HG02840 (cell line): ENCODE data around the gene ASPHD2.

ENCODE experiments used
- ATAC-seq: cut with Tn5 transposase; IDR thresholded peaks from one replicate; pipeline ENCODE4 v1.9.1; 2021; ENCODE audit warnings: mild to moderate bottlenecking, moderate library complexity, moderate number of reproducible peaks; ENCODE audit not compliant: unreplicated experiment, low FRiP score

ASPHD2 gene

GRCh38 chr22:26470807-26471206, 41.7 kb downstream of the ASPHD2 start:
- ATAC-seq, result no peak

DNA sequence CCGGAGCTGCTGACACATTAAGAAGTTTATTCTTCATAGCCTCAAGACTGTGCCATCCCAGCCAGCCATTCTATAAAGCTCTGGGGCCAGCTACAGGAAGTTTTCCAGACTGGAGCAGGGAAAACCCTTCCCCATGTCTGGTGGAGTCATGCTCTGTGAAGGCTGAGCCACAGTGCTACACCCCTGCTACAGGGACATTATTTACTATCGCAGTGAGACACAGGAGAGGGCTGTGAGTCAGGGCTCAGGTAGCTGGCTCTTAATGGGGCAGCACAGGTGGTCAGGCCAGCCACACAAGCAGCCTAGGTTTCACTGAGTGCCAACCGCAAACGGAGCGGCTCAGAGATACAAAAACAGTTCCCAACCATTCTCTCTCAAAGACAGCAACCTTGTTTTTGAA, 42.5 kb downstream of the ASPHD2 start:
- ATAC-seq, result no peak

DNA sequence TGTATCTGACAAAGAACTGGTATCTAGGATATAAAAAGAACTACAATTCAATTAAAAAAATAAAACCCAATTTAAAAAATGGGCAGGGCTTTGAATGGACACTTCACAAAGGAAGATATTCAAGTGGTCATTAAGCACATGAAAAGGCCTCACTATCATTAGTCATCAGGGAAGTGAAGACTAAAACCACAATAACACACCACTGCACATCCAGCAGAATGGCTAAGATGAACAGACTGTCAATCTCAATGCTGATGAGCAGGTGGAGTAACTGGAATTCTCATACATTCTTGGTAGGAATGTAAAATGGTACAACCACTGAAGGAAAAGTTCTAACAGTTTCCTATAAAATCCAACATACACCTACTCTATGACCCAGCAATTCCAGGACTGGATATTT, 45.6 kb downstream of the ASPHD2 start:
- ATAC-seq, result no peak

GRCh38 chr22:26476705-26477340, 47.8 kb downstream of the ASPHD2 start:
- ATAC-seq, result no peak

- ATAC-seq, result no peak
Observed at GRCh38 chr22:26477341-26477731, 48.3 kb downstream of the ASPHD2 start.

DNA sequence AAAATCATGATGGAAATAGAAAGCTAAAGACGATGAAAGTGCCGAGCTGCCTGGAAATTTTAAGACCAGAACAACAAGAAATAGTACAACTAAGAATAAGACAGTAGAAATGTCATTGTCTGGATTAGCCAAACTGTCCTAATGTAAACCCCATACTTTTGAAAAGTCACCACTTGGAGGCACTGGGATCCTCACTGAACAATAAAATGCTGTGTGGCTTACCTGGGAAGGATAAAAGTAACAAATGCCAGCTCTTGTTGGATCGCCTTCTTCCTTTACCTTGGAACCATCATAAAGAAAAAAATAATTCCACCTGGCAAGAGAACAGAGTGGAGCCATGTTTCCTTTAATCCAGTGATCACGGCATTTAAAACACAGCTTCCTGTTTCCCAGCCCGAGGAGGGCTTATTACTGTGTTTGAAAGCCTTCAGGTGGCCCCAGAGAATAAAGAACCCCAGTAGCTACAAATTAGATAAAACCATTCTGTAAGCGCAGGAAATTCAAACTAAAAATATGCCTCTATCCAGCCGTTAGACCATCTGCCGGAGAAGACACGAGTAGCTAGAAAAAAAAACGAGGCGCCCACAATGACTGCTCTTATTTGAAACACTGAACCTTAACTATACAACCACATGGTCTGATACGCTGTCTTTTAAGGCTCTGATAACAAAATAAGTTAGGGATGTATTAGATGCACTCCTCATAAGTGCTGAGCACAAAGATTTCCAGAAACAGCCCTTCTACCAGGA, 50.2 kb downstream of the ASPHD2 start:
- ATAC-seq, result no peak

DNA sequence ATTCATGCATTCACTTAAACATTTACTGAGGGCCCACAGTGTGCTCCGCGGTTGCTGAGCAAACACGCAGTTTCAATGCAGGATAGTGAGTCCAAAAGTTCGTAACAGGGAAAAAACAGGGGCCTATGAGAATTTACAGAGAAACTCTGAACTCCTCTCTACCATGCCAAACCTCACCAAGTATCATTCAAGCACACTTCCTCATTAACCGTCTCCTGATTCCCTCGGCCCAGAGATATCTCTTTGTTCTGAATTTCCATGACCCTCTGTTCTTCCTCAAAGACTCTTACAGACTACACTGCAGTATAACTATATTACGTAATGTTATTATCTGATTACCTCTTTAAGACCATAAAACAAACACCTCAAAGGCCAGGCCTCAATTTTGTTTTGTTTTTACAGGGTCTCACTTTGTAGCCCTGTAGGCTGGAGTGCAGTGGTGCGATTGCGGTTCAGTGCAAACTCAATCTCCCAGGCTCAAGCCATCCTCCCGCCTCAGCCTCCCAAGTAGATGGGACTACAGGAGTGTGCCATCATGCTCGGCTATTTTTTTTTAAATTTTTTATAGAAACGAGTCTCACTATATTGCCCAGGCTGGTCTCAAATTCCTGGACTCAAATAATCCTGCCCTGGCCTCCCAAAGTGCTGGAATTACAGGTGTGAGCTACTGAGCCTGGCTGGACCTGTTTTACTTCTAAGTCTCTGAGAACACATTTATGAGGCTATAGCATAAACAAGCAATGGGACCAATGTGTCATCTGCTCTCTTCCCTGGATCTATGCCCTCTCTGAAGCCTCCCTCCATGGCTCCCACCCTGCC, 50.9 kb downstream of the ASPHD2 start:
- ATAC-seq, result no peak

DNA sequence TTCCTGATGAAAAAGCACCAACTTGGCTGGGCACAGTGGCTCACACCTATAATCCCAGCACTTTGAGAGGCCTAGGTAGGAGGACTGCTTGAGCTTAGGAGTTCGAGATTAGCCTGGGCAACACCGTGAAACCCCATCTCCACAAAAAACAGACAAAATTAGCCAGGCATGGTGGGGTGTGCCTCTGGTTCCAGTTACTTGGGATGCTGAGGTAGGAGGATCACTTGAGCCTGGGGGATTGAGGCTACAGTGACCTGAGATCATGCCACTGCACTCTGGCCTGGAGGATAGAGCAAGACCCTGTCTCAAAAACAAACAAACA, 51.5 kb downstream of the ASPHD2 start:
- ATAC-seq, result no peak

GRCh38 chr22:26481112-26481693, 52.1 kb downstream of the ASPHD2 start:
- ATAC-seq, result no peak

DNA sequence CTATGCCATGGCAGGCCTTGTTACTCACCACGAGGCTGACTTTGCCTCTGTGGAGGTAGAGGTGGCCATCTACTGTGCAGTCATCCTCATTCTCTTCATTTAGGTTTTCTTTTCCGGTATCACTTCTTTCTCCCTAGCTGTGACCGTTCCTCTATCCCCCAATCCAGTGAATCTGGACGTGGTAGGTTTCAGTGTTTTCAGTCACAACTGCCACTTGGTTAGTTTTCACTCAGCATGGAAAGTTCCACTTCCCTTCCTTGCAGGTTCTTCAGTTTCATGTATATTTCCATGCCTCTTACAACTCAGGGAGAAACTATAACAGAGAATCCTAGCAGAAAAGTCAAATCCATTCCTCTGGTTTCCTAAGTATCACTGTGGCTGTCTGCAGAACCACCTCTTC, 52.6 kb downstream of the ASPHD2 start:
- no peak for ATAC-seq

GRCh38 chr22:26482161-26482560, 53.1 kb downstream of the ASPHD2 start:
- ATAC-seq, result no peak

- peak; percentile 9 for ATAC-seq
Observed at GRCh38 chr22:26483043-26483438, 54.0 kb downstream of the ASPHD2 start.

GRCh38 chr22:26483439-26484359, 54.6 kb downstream of the ASPHD2 start, which contains the start of the genes HPS4 and SRRD:
Gene HPS4 (minus strand): TSS chr22:26483783. CDS start chr22:26481762, 2,021 bp downstream.
Gene SRRD (plus strand): TSS chr22:26483877. CDS start chr22:26483891, 14 bp downstream.
- ATAC-seq, result peak; percentile 76

DNA sequence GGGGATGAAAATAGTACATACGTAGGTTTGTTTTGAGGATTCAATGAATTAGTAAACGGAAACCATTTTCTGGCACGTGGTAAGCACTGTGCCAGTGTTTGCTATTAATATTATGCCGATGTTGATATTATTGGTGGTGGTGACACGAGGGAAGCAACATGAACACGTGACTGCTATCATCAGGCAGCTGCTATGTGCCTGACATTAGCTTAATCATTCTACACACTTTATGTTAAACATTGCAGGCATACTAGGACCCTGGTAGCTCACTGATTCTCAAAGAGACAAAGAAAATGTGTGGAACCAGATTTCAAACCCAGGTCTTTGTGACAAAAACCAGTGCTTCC, 55.3 kb downstream of the ASPHD2 start:
- ATAC-seq, result no peak

GRCh38 chr22:26485013-26485412, 56.0 kb downstream of the ASPHD2 start:
- ATAC-seq, result no peak

GRCh38 chr22:26485806-26486390, 56.8 kb downstream of the ASPHD2 start:
- no peak for ATAC-seq

DNA sequence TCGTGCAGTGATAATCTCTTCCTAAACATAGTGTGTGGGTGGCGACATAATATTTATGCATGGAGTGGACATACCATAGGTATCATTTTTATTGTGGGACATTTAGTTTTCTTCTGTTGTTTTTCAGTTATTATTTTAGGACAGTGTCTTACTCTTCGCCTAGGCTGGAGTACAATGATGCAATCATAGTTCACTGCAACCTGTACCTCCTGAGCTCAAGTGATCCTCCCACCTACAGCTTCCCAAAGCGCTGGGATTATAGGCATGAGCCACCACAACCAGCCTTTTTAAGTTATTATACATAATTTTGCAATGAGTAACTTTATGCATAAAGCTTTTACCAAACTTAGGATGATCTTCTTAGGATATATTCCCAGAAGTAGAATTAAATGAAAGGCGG, 57.3 kb downstream of the ASPHD2 start:
- no peak for ATAC-seq

GRCh38 chr22:26487996-26488395, 58.9 kb downstream of the ASPHD2 start:
- ATAC-seq, result no peak

- ATAC-seq, result no peak
Observed at GRCh38 chr22:26489447-26490036, 60.5 kb downstream of the ASPHD2 start.
